Tibial artery (tissue), 4 donors: ENCODE data around the gene COL27A1.

Experiments
- DNase-seq, 2 donors: peaks; one replicate each; pipeline ENCODE4 v3.0.0-alpha.2; 2019
- H3K27ac ChIP-seq, 2 donors: fragments of 200-600 bp; sonication (generic) in 1 of 2; 1 replicate in 1 of 2; 2 replicates in 1 of 2; pipeline ENCODE4 v1.5.1; 2018 to 2019; ENCODE audit warnings: mild to moderate bottlenecking in 1 of 2
- H3K27me3 ChIP-seq, 2 donors: fragments of 200-600 bp; sonication (generic) in 1 of 2; one replicate each; pipeline versions ENCODE4 v1.5.1 to v1.6.0; 2016 to 2019
- H3K36me3 ChIP-seq, 3 donors: fragments of 200-600 bp; sonication (generic) in 2 of 3; one replicate each; pipeline ENCODE4 v1.5.1; 2016 to 2019; ENCODE audit warnings: mild to moderate bottlenecking in 2 of 3
- H3K4me1 ChIP-seq, 4 donors: fragments of 200-600 bp; sonication (generic) in 2 of 4; 1 replicate in 3 of 4; 2 replicates in 1 of 4; pipeline ENCODE4 v1.5.1; 2016 to 2019
- H3K4me3 ChIP-seq, 2 donors: fragments of 200-600 bp; sonication (generic) in 1 of 2; 1 replicate in 1 of 2; 2 replicates in 1 of 2; pipeline ENCODE4 v1.5.1; 2018 to 2019; ENCODE audit warnings: mild to moderate bottlenecking in 2 of 2
- H3K9me3 ChIP-seq, 3 donors: fragments of 200-600 bp; sonication (generic) in 1 of 3; one replicate each; pipeline ENCODE4 v1.5.1; 2016 to 2019
- CTCF ChIP-seq, 2 experiments: fragments of 200-600 bp in 1 of 2; fragments of 450-650 bp in 1 of 2; IDR thresholded peaks; one replicate each; pipeline ENCODE4 v1.5.1; 2017 to 2019; ENCODE audit warnings: antibody characterized with exemption in 2 of 2, mild to moderate bottlenecking in 1 of 2, moderate library complexity in 1 of 2
- intact Hi-C: fragments of 100-400 bp; cut with DNase I; formaldehyde crosslinking; loops from one replicate; pipeline ENCODE4 v1.15.0; 2023; ENCODE audit warnings: low total_unique reads

Gene COL27A1

GRCh38 chr9:114205171-114206015 lies 50.1 kb downstream of the COL27A1 start:
- no peak overlapping the region for H3K4me3 ChIP-seq
- peaks cover 7 to 41% (median 40%) of the 10 kb centered on the region in 4 donors for H3K4me1 ChIP-seq
- intact Hi-C loops: no loop called here
- no peak for TF ChIP-seq CTCF (IDR thresholded peaks at IDR 0.05)
- H3K27me3 ChIP-seq: no peaks in the 10 kb centered on the region
- no peaks in the 10 kb centered on the region for H3K36me3 ChIP-seq
- no peaks in the 10 kb centered on the region for H3K9me3 ChIP-seq
- DNase-seq: peak; percentile 65 to 90
- peak overlapping the region; percentile 76 to 81 for H3K27ac ChIP-seq

- no peaks in the 10 kb centered on the region for H3K36me3 ChIP-seq
- no peaks in the 10 kb centered on the region for H3K27me3 ChIP-seq
- no peak overlapping the region for H3K4me3 ChIP-seq
- DNase-seq: no peak
- TF ChIP-seq CTCF (IDR thresholded peaks at IDR 0.05): no peak
- intact Hi-C loops: no loop called here
- no peaks in the 10 kb centered on the region for H3K9me3 ChIP-seq
- peak overlapping the region; percentile 76 to 81 for H3K27ac ChIP-seq
- H3K4me1 ChIP-seq: peaks cover 7 to 41% (median 40%) of the 10 kb centered on the region in 4 donors
Observed at GRCh38 chr9:114206221-114206789, 51.0 kb downstream of the COL27A1 start.

GRCh38 chr9:114207034-114207810 lies 51.9 kb downstream of the COL27A1 start:
- Histone ChIP-seq H3K36me3 (no peaks in the 10 kb centered on the region), H3K27ac (peak overlapping the region; percentile 76 to 81), H3K4me3 (no peak overlapping the region), H3K27me3 (no peaks in the 10 kb centered on the region), H3K4me1 (peaks cover 7 to 41% (median 40%) of the 10 kb centered on the region in 4 donors), H3K9me3 (no peaks in the 10 kb centered on the region)
- TF ChIP-seq CTCF (IDR thresholded peaks at IDR 0.05): no peak
- intact Hi-C loops: no loop called here
- DNase-seq: peak; percentile 40 to 91

- no peaks in the 10 kb centered on the region for H3K36me3 ChIP-seq
- peaks cover 7 to 41% (median 40%) of the 10 kb centered on the region in 4 donors for H3K4me1 ChIP-seq
- H3K9me3 ChIP-seq: no peaks in the 10 kb centered on the region
- H3K27ac ChIP-seq: peak overlapping the region; percentile 76 to 81
- no peaks in the 10 kb centered on the region for H3K27me3 ChIP-seq
- H3K4me3 ChIP-seq: no peak overlapping the region
- TF ChIP-seq CTCF (IDR thresholded peaks at IDR 0.05): no peak
- no peak for DNase-seq
- intact Hi-C loops: no loop called here
Observed at GRCh38 chr9:114207845-114208244, 52.5 kb downstream of the COL27A1 start.

- no peaks in the 10 kb centered on the region for H3K27me3 ChIP-seq
- H3K9me3 ChIP-seq: no peaks in the 10 kb centered on the region
- H3K27ac ChIP-seq: no peak overlapping the region
- intact Hi-C loops: no loop called here
- TF ChIP-seq CTCF (IDR thresholded peaks at IDR 0.05): no peak
- H3K4me3 ChIP-seq: no peak overlapping the region
- H3K4me1 ChIP-seq: peaks cover 7 to 45% (median 44%) of the 10 kb centered on the region in 4 donors
- no peaks in the 10 kb centered on the region for H3K36me3 ChIP-seq
- no peak for DNase-seq
Observed at GRCh38 chr9:114209151-114209550, 53.8 kb downstream of the COL27A1 start.
